GM12801 (cell line): ENCODE results near the gene TNS3.

Source experiments
- TF ChIP-seq, protein P1 (sequence below): IDR thresholded peaks from one replicate; pipeline ENCODE4 v1.5.1; 2011; ENCODE audit warnings: control low read depth; ENCODE audit not compliant: insufficient read length; ENCODE audit errors: extremely low read depth

TNS3 gene

GRCh38 chr7:47356261-47356660 lies 225.7 kb downstream of the TNS3 start:
- TF ChIP-seq, protein P1, sequence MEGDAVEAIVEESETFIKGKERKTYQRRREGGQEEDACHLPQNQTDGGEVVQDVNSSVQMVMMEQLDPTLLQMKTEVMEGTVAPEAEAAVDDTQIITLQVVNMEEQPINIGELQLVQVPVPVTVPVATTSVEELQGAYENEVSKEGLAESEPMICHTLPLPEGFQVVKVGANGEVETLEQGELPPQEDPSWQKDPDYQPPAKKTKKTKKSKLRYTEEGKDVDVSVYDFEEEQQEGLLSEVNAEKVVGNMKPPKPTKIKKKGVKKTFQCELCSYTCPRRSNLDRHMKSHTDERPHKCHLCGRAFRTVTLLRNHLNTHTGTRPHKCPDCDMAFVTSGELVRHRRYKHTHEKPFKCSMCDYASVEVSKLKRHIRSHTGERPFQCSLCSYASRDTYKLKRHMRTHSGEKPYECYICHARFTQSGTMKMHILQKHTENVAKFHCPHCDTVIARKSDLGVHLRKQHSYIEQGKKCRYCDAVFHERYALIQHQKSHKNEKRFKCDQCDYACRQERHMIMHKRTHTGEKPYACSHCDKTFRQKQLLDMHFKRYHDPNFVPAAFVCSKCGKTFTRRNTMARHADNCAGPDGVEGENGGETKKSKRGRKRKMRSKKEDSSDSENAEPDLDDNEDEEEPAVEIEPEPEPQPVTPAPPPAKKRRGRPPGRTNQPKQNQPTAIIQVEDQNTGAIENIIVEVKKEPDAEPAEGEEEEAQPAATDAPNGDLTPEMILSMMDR: no peak

GRCh38 chr7:47355684-47356083 lies 226.2 kb downstream of the TNS3 start:
- TF ChIP-seq, protein P1: no peak

- TF ChIP-seq, protein P1: no peak
Observed at GRCh38 chr7:47354831-47355541, 226.9 kb downstream of the TNS3 start.

DNA sequence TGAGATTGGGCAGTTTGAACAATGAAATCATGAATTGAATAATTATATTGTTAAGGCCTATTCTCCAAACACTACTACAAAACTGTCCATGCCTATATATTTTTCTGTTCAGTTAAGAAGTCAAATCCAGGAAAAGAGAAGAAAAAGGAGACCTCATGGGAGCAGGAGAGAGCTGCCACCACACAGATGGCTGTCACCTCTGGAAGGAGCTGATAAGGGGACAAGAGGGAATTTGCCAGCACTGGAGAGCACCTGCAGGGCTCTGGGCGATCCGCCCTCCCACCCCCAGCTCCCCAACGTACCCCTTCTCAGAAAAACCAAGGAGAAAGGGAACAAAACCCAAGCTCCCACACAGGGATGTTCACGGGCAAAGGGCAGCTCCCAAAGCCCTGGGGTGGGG lies 227.8 kb downstream of the TNS3 start:
- TF ChIP-seq, protein P1: no peak

DNA sequence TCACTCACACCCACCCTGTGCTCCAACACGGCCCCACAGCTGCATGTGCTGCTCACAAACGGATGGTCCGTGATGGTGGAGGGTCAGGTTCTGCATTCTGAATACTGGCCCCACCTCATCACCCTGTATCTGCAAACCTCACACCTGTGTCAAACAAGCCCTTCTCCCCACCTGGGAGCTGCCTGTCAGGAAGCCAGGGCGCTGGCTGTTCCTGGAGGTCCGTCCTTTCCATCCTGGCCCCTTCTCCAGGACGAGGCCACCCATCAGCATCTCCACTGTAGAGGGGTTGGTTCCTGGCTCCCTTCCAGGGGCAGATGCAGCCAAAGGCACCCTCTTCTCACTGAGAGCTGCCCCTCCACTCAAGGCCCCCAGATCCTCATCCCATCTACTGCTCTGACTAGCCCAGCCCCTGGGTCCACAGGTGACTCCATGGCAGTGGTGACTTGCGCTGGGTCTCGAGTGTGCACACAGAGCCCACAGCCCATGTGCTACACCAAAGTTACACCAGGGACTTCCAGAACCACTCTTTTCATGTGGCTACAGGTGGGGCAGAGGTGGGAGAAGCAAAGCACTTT lies 229.4 kb downstream of the TNS3 start:
- TF ChIP-seq, protein P1: no peak

DNA sequence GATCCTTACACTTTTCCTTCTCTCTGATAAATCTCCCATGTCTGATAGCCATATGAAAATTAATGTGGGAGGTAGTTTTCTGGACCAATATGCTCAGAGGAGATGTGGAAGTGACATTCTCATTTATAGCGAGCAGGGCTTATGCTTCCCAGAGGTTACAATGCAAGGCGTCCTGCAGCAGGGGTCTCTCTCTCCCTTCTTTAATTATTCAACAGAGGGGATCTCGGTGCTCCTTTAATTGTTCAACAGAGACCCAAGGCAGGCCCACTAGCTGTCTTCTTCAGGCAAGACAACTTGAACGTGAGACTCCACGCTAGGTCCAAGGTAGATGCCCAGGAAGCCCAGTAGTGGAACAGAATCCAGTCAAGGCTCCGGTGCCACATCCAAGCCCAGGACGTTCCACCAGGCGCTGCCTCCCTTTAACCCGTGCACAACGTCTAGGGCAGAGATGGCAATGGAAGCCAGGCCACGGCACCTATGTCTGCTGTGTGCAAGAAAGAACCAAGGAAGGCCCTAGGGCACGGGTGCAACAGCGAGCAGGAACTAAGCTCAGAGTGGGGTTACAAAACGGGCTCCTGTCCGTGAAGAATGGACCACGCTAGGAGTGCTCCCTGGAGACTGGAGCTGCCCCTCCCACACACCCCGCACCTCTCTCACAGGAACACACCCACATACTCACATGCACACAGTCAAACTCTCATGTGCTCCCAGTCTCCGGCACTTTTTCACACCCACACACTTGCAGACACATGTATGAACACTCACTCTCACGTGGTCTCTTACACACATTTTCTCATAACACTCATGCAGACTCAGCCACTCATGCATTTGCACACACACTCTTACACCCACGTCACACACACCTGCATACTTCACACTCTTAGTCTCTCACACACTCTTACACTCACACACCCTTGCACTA lies 230.4 kb downstream of the TNS3 start:
- TF ChIP-seq, protein P1: no peak

- TF ChIP-seq, protein P1: no peak
Observed at GRCh38 chr7:47350425-47350824, 231.5 kb downstream of the TNS3 start.
